GM19372 (cell line): Measurements from ENCODE around the gene ANO7.

Source experiments
- ATAC-seq: cut with Tn5 transposase; IDR thresholded peaks from one replicate; pipeline ENCODE4 v1.9.1; 2021; ENCODE audit warnings: mild to moderate bottlenecking, low read depth, moderate library complexity; ENCODE audit not compliant: unreplicated experiment

ANO7 gene

GRCh38 chr2:241207151-241207550, 18.7 kb downstream of the ANO7 start:
- no peak for ATAC-seq

GRCh38 chr2:241207641-241208040, 19.2 kb downstream of the ANO7 start:
- no peak for ATAC-seq

GRCh38 chr2:241208058-241208457, 19.6 kb downstream of the ANO7 start:
- ATAC-seq: no peak

- no peak for ATAC-seq
Measured at GRCh38 chr2:241209271-241209670, 20.8 kb downstream of the ANO7 start.

GRCh38 chr2:241211276-241211675, 22.8 kb downstream of the ANO7 start:
- no peak for ATAC-seq

GRCh38 chr2:241213041-241213440, 24.6 kb downstream of the ANO7 start:
- ATAC-seq: no peak

GRCh38 chr2:241213567-241213966, 25.1 kb downstream of the ANO7 start:
- no peak for ATAC-seq

GRCh38 chr2:241214209-241214608, 25.7 kb downstream of the ANO7 start:
- no peak for ATAC-seq

GRCh38 chr2:241214766-241215165, 26.3 kb downstream of the ANO7 start:
- no peak for ATAC-seq

- ATAC-seq: no peak
Measured at GRCh38 chr2:241215421-241215820, 26.9 kb downstream of the ANO7 start.

- ATAC-seq: no peak
Measured at GRCh38 chr2:241216211-241216761, 27.8 kb downstream of the ANO7 start.

- peak; percentile 50 for ATAC-seq
Measured at GRCh38 chr2:241217320-241218031, 29.0 kb downstream of the ANO7 start.

- peak; percentile 58 for ATAC-seq
Measured at GRCh38 chr2:241218131-241219029, 29.9 kb downstream of the ANO7 start.

- ATAC-seq: no peak
Measured at GRCh38 chr2:241219030-241219382, 30.5 kb downstream of the ANO7 start.

GRCh38 chr2:241219856-241220356, 31.4 kb downstream of the ANO7 start:
- no peak for ATAC-seq

- ATAC-seq: no peak
Measured at GRCh38 chr2:241223211-241224017, 34.9 kb downstream of the ANO7 start.

GRCh38 chr2:241224018-241224850, 35.8 kb downstream of the ANO7 start:
- no peak for ATAC-seq

- no peak for ATAC-seq
Measured at GRCh38 chr2:241224851-241225438, 36.5 kb downstream of the ANO7 start.

GRCh38 chr2:241225545-241225944, 37.1 kb downstream of the ANO7 start:
- ATAC-seq: no peak
